HepG2 (cell line): ENCODE data around the gene METTL23. TPM values are rescaled to one million over a fixed set of nuclear protein-coding genes. Genes with fewer than 3 reads are reported as not detected.

Source experiments
- ATAC-seq: fragments of 200-7000 bp; cut with Tn5 transposase; 3 replicates; pipeline ENCODE4 v1.9.1; 2020; ENCODE audit warnings: mild to moderate bottlenecking, moderate library complexity
- BruUV-seq: library from RNA; stranded (reverse); fragments of 400-500 nt; replicated peaks from 2 replicates; lab custom pipeline; 2021; lab: Mats Ljungman, UMichigan
- CTCF ChIA-PET: fragments of 300-600 bp; formaldehyde crosslinking; extraction: SDS; loops from one replicate; lab custom pipeline; 2021; ENCODE audit warnings: low total read pairs, inconsistent platforms, low intra/inter-chr PET ratio; lab: Yijun Ruan, JAX
- POLR2A ChIA-PET: fragments of 350-600 bp; sonication (Branson Sonifier 250); formaldehyde crosslinking; loops from one replicate; lab custom pipeline; 2020; ENCODE audit warnings: antibody characterized with exemption, inconsistent platforms; lab: Yijun Ruan, JAX
- DNase-seq: peaks from one replicate; pipeline ENCODE4 v3.0.0-alpha.2; 2015; ENCODE audit warnings: low spot score
- FAIRE-seq: peaks from 3 replicates; lab custom pipeline; 2011; peaks lifted over from hg19 to GRCh38; lab: Jason Lieb, UNC
- H2AFZ ChIP-seq: one replicate; pipeline ENCODE4 v1.6.1; 2011; ENCODE audit warnings: low read length, inconsistent platforms
- H3K27ac ChIP-seq: fragments of 300-600 bp; 3 replicates; pipeline ENCODE4 v1.8.0; 2011; ENCODE audit warnings: mixed run types, mild to moderate bottlenecking, mixed read lengths, low read length, inconsistent platforms; ENCODE audit not compliant: insufficient read depth; ENCODE audit errors: extremely low read length
- H3K27me3 ChIP-seq, 2 experiments: fragments of 200-600 bp in 1 of 2; 2 replicates in 1 of 2; 3 replicates in 1 of 2; pipeline versions ENCODE4 v1.6.0 to v1.8.0; 2011; ENCODE audit warnings: low read length in 2 of 2, mild to moderate bottlenecking in 2 of 2, moderate library complexity in 2 of 2, inconsistent platforms in 1 of 2; ENCODE audit not compliant: insufficient read depth in 2 of 2, control insufficient read depth in 1 of 2
- H3K36me3 ChIP-seq, 2 experiments: fragments of 200-600 bp in 1 of 2; replicated peaks in 1 of 2; 2 replicates in 1 of 2; 3 replicates in 1 of 2; pipeline versions ENCODE4 v1.5.1 to v1.8.0; 2011; ENCODE audit warnings: low read length in 2 of 2, inconsistent platforms in 1 of 2; ENCODE audit not compliant: insufficient read depth in 2 of 2, control insufficient read depth in 1 of 2
- H3K4me1 ChIP-seq: 2 replicates; pipeline ENCODE4 v1.5.1; 2012; ENCODE audit warnings: low read length, inconsistent platforms; ENCODE audit not compliant: insufficient read depth
- H3K4me2 ChIP-seq: 2 replicates; pipeline ENCODE4 v1.6.0; 2011; ENCODE audit warnings: low read depth, low read length, inconsistent platforms
- H3K4me3 ChIP-seq, 3 experiments: fragments of 200-600 bp in 1 of 3; sonication (generic), shearing (Covaris generic) in 1 of 3; replicated peaks in 1 of 3; 2 replicates each; pipeline ENCODE4 v1.5.1; 2011 to 2016; ENCODE audit warnings: low read length in 3 of 3, inconsistent platforms in 2 of 3, low read depth in 2 of 3, mild to moderate bottlenecking in 2 of 3, control low read depth in 1 of 3, mixed read lengths in 1 of 3; ENCODE audit not compliant: insufficient read depth in 1 of 3
- H3K79me2 ChIP-seq: one replicate; pipeline ENCODE4 v1.6.1; 2011; ENCODE audit warnings: low read length, inconsistent platforms; ENCODE audit not compliant: insufficient read depth
- H3K9ac ChIP-seq: 2 replicates; pipeline ENCODE4 v1.6.0; 2011; ENCODE audit warnings: mild to moderate bottlenecking, low read depth, low read length, inconsistent platforms; ENCODE audit not compliant: insufficient read depth
- H3K9me3 ChIP-seq: 2 replicates; pipeline ENCODE4 v1.5.1; 2012; ENCODE audit warnings: mild to moderate bottlenecking, low read length
- H4K20me1 ChIP-seq: 2 replicates; pipeline ENCODE4 v1.6.0; 2011; ENCODE audit warnings: inconsistent platforms, mild to moderate bottlenecking, low read length, moderate library complexity; ENCODE audit not compliant: insufficient read depth
- IKZF1 ChIP-seq: fragments of 450-650 bp; IDR thresholded peaks from 2 replicates; pipeline ENCODE4 v1.7.1; 2016
- MAFF ChIP-seq: IDR thresholded peaks from 2 replicates; pipeline ENCODE4 v1.6.1; 2011; ENCODE audit warnings: low read depth, low read length, improper control_type of control experiment
- MAFK ChIP-seq, 2 experiments: IDR thresholded peaks in 1 of 2; conservative IDR thresholded peaks in 1 of 2; 2 replicates each; pipeline ENCODE4 v1.6.1; 2011; ENCODE audit warnings: improper control_type of control experiment in 2 of 2, low read length in 2 of 2
- SIX1 ChIP-seq: sonication (generic); formaldehyde crosslinking; IDR thresholded peaks from 2 replicates; pipeline ENCODE4 v1.4.0; 2020; ENCODE audit warnings: missing genetic modification reagents, borderline replicate concordance
- ZNF317 ChIP-seq: sonication (generic); formaldehyde crosslinking; IDR thresholded peaks from 2 replicates; pipeline ENCODE4 v1.5.0; 2020; ENCODE audit warnings: mild to moderate bottlenecking, missing genetic modification reagents
- ZNF770 ChIP-seq: sonication (generic); formaldehyde crosslinking; IDR thresholded peaks from 2 replicates; pipeline ENCODE4 v1.5.0; 2020; ENCODE audit warnings: mild to moderate bottlenecking, missing genetic modification reagents
- WGBS: methylation state at CpG from one replicate; pipeline ENCODE4 v1.1.6; 2017; ENCODE audit warnings: low lambda C conversion rate; 5-methylcytosine and 5-hydroxymethylcytosine counted together
- in situ Hi-C: cut with HindIII; loops from 2 replicates; pipeline ENCODE4 v1.10.0; 2017; ENCODE audit warnings: low pct_unique_long_range_greater_than_20kb; ENCODE audit not compliant: extremely low pct_ligation_motif_present
- intact Hi-C: fragments of 100-400 bp; cut with micrococcal nuclease; formaldehyde crosslinking; loops from one replicate; pipeline ENCODE4 v1.10.0; 2022; ENCODE audit not compliant: unreplicated experiment
- polyA plus RNA-seq, 8 experiments: library from polyadenylated mRNA; depleted of rRNA in 3 of 8; stranded (reverse) in 7 of 8; unstranded in 1 of 8; fragments of >200 nt; fragmentation: Illumina TruSeq in 4 of 8; extraction: Trizol in 4 of 8; gene quantifications; 2 replicates each; pipeline versions ENCODE4 v1.2.1 to v1.2.3, GENCODE V29; 2011 to 2016; ENCODE audit warnings: low read depth in 4 of 8, missing spikeins in 1 of 8, mixed read lengths in 1 of 8; ENCODE audit not compliant: insufficient read depth in 1 of 8
- total RNA-seq, 5 experiments: library from RNA; depleted of rRNA; stranded (reverse); fragments of >200 nt; fragmentation: Illumina TruSeq; extraction: Trizol; gene quantifications; 2 replicates each; pipeline ENCODE4 v1.2.3, GENCODE V29; 2016; ENCODE audit warnings: low read depth in 1 of 5

METTL23 gene
- total and polyA plus RNA-seq, 2 of the 13 experiments (the other 11 are each of a cell fraction or from before 2014, with no cell fraction given), result 39.9 to 104 TPM

GRCh38 chr17:76748657-76749056, 22.0 kb downstream of the METTL23 start:
- no peaks in the 10 kb centered on the region for H4K20me1 ChIP-seq
- no peaks in the 10 kb centered on the region for H3K27me3 ChIP-seq
- DNase-seq, result no peak
- WGBS, result 100% methylated on average over 1 of the region's 1 CpG
- no peak overlapping the region for H3K4me2 ChIP-seq
- H3K79me2 ChIP-seq, result no peaks in the 10 kb centered on the region
- peaks cover 11 to 35% of the 10 kb centered on the region in 2 experiments for H3K36me3 ChIP-seq
- intact Hi-C loops, result no loop called here
- TF ChIP-seq IKZF1 (peak; percentile 65; the same call in 1 of the 2 replicates), SIX1 (no peak)
- in situ Hi-C loops, result no loop called here
- no peak overlapping the region for H3K9ac ChIP-seq
- H3K27ac ChIP-seq, result no peak overlapping the region
- ChIA-PET POLR2A (no interaction called here), CTCF (no interaction called here)
- H3K9me3 ChIP-seq, result no peaks in the 10 kb centered on the region
- no peak for FAIRE-seq
- no peaks in the 10 kb centered on the region for H3K4me1 ChIP-seq
- no peak overlapping the region for H2AFZ ChIP-seq
- no peak for ATAC-seq
- no TSS peak for BruUV-seq
- no peak overlapping the region for H3K4me3 ChIP-seq

- Histone ChIP-seq H2AFZ (no peak overlapping the region), H3K27ac (no peak overlapping the region), H4K20me1 (no peaks in the 10 kb centered on the region), H3K36me3 (peaks cover 5 to 22% of the 10 kb centered on the region in 2 experiments; a peak in 4 of 5 replicates), H3K79me2 (no peaks in the 10 kb centered on the region), H3K4me1 (no peaks in the 10 kb centered on the region), H3K9me3 (no peaks in the 10 kb centered on the region), H3K4me3 (no peak overlapping the region), H3K27me3 (no peaks in the 10 kb centered on the region), H3K9ac (no peak overlapping the region), H3K4me2 (no peak overlapping the region)
- ATAC-seq (no peak), FAIRE-seq (no peak), DNase-seq (no peak)
- intact Hi-C loops, result no loop called here
- WGBS, result 95% methylated on average over 3 of the region's 3 CpGs
- CTCF ChIA-PET, result no interaction called here
- peak in 1 of 2 experiments; percentile 67; a peak in 2 of 4 replicates for TF ChIP-seq MAFK (conservative IDR thresholded peaks at IDR 0.05 in 1 of 2, IDR thresholded peaks at IDR 0.05 in 1 of 2; ENCODE audit: low read length in 2 of 2)
- TF ChIP-seq ZNF770 (CRISPR knock-in tag), result peak; percentile 81
- TF ChIP-seq MAFF, result peak; percentile 42; the same call in 1 of the 2 replicates
- TF ChIP-seq ZNF317 (CRISPR knock-in tag), result no peak
- in situ Hi-C loops, result no loop called here
- POLR2A ChIA-PET, result no interaction called here
- no TSS peak for BruUV-seq
These were observed 24.9 kb downstream of the METTL23 start for GRCh38 chr17:76751416-76751993.
